BLaER1 (cell line): Measurements from ENCODE around the gene CEP128.

Source experiments
- H3K27ac ChIP-seq: shearing (Covaris generic); formaldehyde crosslinking; 2 replicates; pipeline ENCODE4 v1.8.1; 2022
- H3K27me3 ChIP-seq: shearing (Covaris generic); formaldehyde crosslinking; 2 replicates; pipeline ENCODE4 v1.8.1; 2022
- H3K36me3 ChIP-seq: shearing (Covaris generic); formaldehyde crosslinking; 2 replicates; pipeline ENCODE4 v1.8.1; 2022
- H3K4me1 ChIP-seq: shearing (Covaris generic); formaldehyde crosslinking; 2 replicates; pipeline ENCODE4 v1.8.1; 2022
- H3K4me2 ChIP-seq: shearing (Covaris generic); formaldehyde crosslinking; 2 replicates; pipeline ENCODE4 v1.8.1; 2022
- H3K4me3 ChIP-seq: shearing (Covaris generic); formaldehyde crosslinking; 2 replicates; pipeline ENCODE4 v1.8.1; 2022
- H3K9ac ChIP-seq: shearing (Covaris generic); formaldehyde crosslinking; 2 replicates; pipeline ENCODE4 v1.8.1; 2022
- H3K9me3 ChIP-seq: shearing (Covaris generic); formaldehyde crosslinking; 2 replicates; pipeline ENCODE4 v1.8.1; 2022
- H4K20me1 ChIP-seq: shearing (Covaris generic); formaldehyde crosslinking; 2 replicates; pipeline ENCODE4 v1.8.1; 2022
- Cebpa-rat ChIP-seq: shearing (Covaris generic); IDR thresholded peaks from 2 replicates; pipeline ENCODE4 v1.8.1; 2022

The CEP128 gene

GRCh38 chr14:80545935-80546854 is 395.3 kb downstream of the CEP128 start:
- H3K27me3 ChIP-seq: no peaks in the 10 kb centered on the region
- H3K27ac ChIP-seq: no peak overlapping the region
- H3K9me3 ChIP-seq: no peaks in the 10 kb centered on the region
- no peaks in the 10 kb centered on the region for H3K4me1 ChIP-seq
- no peaks in the 10 kb centered on the region for H3K36me3 ChIP-seq
- TF ChIP-seq Cebpa-rat: no peak
- no peak overlapping the region for H3K4me2 ChIP-seq
- no peaks in the 10 kb centered on the region for H4K20me1 ChIP-seq
- H3K9ac ChIP-seq: no peak overlapping the region
- no peak overlapping the region for H3K4me3 ChIP-seq

- H3K4me2 ChIP-seq: no peak overlapping the region
- H3K9me3 ChIP-seq: peaks cover 17% of the 10 kb centered on the region
- no peak overlapping the region for H3K27ac ChIP-seq
- no peak for TF ChIP-seq Cebpa-rat
- no peaks in the 10 kb centered on the region for H3K36me3 ChIP-seq
- no peaks in the 10 kb centered on the region for H3K4me1 ChIP-seq
- H4K20me1 ChIP-seq: no peaks in the 10 kb centered on the region
- H3K9ac ChIP-seq: no peak overlapping the region
- no peaks in the 10 kb centered on the region for H3K27me3 ChIP-seq
- H3K4me3 ChIP-seq: no peak overlapping the region
Measured at GRCh38 chr14:80544366-80544765, 397.2 kb downstream of the CEP128 start.

- Histone ChIP-seq H3K4me2 (no peak overlapping the region), H3K9ac (no peak overlapping the region), H3K36me3 (no peaks in the 10 kb centered on the region), H4K20me1 (no peaks in the 10 kb centered on the region), H3K27me3 (no peaks in the 10 kb centered on the region), H3K9me3 (peaks cover 17% of the 10 kb centered on the region), H3K4me1 (no peaks in the 10 kb centered on the region), H3K4me3 (no peak overlapping the region), H3K27ac (no peak overlapping the region)
- no peak for TF ChIP-seq Cebpa-rat
Measured at GRCh38 chr14:80543211-80543610, 398.3 kb downstream of the CEP128 start.

GRCh38 chr14:80538633-80539375 is 402.7 kb downstream of the CEP128 start:
- Histone ChIP-seq H3K4me3 (no peak overlapping the region), H3K27me3 (no peaks in the 10 kb centered on the region)

GRCh38 chr14:80537626-80538025 is 403.9 kb downstream of the CEP128 start:
- H3K9ac ChIP-seq: no peak overlapping the region
- H3K4me2 ChIP-seq: no peak overlapping the region
- no peak overlapping the region for H3K27ac ChIP-seq
- no peaks in the 10 kb centered on the region for H4K20me1 ChIP-seq
- H3K9me3 ChIP-seq: peaks cover 17% of the 10 kb centered on the region
- H3K4me3 ChIP-seq: no peak overlapping the region
- no peaks in the 10 kb centered on the region for H3K4me1 ChIP-seq
- no peaks in the 10 kb centered on the region for H3K36me3 ChIP-seq
- H3K27me3 ChIP-seq: no peaks in the 10 kb centered on the region
- no peak for TF ChIP-seq Cebpa-rat

More at GRCh38 chr14:80538633-80539375, 402.7 kb downstream of the CEP128 start:
- no peak overlapping the region for H3K4me2 ChIP-seq
- peaks cover 17% of the 10 kb centered on the region for H3K9me3 ChIP-seq
- no peak for TF ChIP-seq Cebpa-rat
- no peak overlapping the region for H3K9ac ChIP-seq
- H3K36me3 ChIP-seq: no peaks in the 10 kb centered on the region
- H3K4me1 ChIP-seq: no peaks in the 10 kb centered on the region
- no peaks in the 10 kb centered on the region for H4K20me1 ChIP-seq
- H3K27ac ChIP-seq: no peak overlapping the region

- Histone ChIP-seq H3K4me3 (no peak overlapping the region), H3K9me3 (peaks cover 17% of the 10 kb centered on the region)
- no peak for TF ChIP-seq Cebpa-rat
Measured at GRCh38 chr14:80536456-80536855, 405.1 kb downstream of the CEP128 start.

GRCh38 chr14:80535171-80535570 is 406.4 kb downstream of the CEP128 start:
- no peak overlapping the region for H3K4me2 ChIP-seq
- no peaks in the 10 kb centered on the region for H3K27me3 ChIP-seq
- TF ChIP-seq Cebpa-rat: no peak
- H3K9ac ChIP-seq: no peak overlapping the region
- H3K36me3 ChIP-seq: no peaks in the 10 kb centered on the region; the same call in 1 of the 2 replicates
- H3K27ac ChIP-seq: no peak overlapping the region
- no peaks in the 10 kb centered on the region for H3K4me1 ChIP-seq
- no peak overlapping the region for H3K4me3 ChIP-seq
- H3K9me3 ChIP-seq: peaks cover 9% of the 10 kb centered on the region
- H4K20me1 ChIP-seq: no peaks in the 10 kb centered on the region

More at GRCh38 chr14:80536456-80536855, 405.1 kb downstream of the CEP128 start:
- Histone ChIP-seq H3K9ac (no peak overlapping the region), H3K4me1 (no peaks in the 10 kb centered on the region), H3K27ac (no peak overlapping the region), H3K27me3 (no peaks in the 10 kb centered on the region), H4K20me1 (no peaks in the 10 kb centered on the region), H3K36me3 (no peaks in the 10 kb centered on the region), H3K4me2 (no peak overlapping the region)

GRCh38 chr14:80523518-80524117 is 417.9 kb downstream of the CEP128 start:
- Histone ChIP-seq H3K4me2 (no peak overlapping the region), H3K4me3 (no peak overlapping the region), H3K36me3 (peaks cover 41% of the 10 kb centered on the region), H3K9ac (no peak overlapping the region), H4K20me1 (no peaks in the 10 kb centered on the region), H3K9me3 (no peaks in the 10 kb centered on the region), H3K4me1 (no peaks in the 10 kb centered on the region), H3K27me3 (no peaks in the 10 kb centered on the region), H3K27ac (no peak overlapping the region)
- no peak for TF ChIP-seq Cebpa-rat

GRCh38 chr14:80522936-80523335 is 418.6 kb downstream of the CEP128 start:
- Histone ChIP-seq H3K4me2 (no peak overlapping the region), H3K9ac (no peak overlapping the region), H3K4me3 (no peak overlapping the region), H3K27ac (no peak overlapping the region), H3K36me3 (peaks cover 45% of the 10 kb centered on the region), H4K20me1 (no peaks in the 10 kb centered on the region), H3K27me3 (no peaks in the 10 kb centered on the region), H3K4me1 (no peaks in the 10 kb centered on the region), H3K9me3 (no peaks in the 10 kb centered on the region)
- no peak for TF ChIP-seq Cebpa-rat

GRCh38 chr14:80522411-80522810 is 419.1 kb downstream of the CEP128 start:
- Histone ChIP-seq H3K36me3 (peaks cover 49% of the 10 kb centered on the region), H4K20me1 (no peaks in the 10 kb centered on the region), H3K9ac (no peak overlapping the region), H3K4me1 (no peaks in the 10 kb centered on the region), H3K9me3 (no peaks in the 10 kb centered on the region), H3K27ac (no peak overlapping the region), H3K4me2 (no peak overlapping the region), H3K4me3 (no peak overlapping the region), H3K27me3 (no peaks in the 10 kb centered on the region)
- TF ChIP-seq Cebpa-rat: no peak
